WI38 (cell line): ENCODE measurements around the gene PARD3.

Experiments used
- H3K4me3 ChIP-seq: 2 replicates; pipeline ENCODE4 v1.5.1; 2011; ENCODE audit warnings: low read depth, mild to moderate bottlenecking, control low read depth, low read length
- TF ChIP-seq, protein P1 (sequence below): IDR thresholded peaks from 2 replicates; pipeline ENCODE4 v1.5.1; 2012; ENCODE audit warnings: low read depth, mild to moderate bottlenecking, control low read depth, low read length

PARD3 gene

DNA sequence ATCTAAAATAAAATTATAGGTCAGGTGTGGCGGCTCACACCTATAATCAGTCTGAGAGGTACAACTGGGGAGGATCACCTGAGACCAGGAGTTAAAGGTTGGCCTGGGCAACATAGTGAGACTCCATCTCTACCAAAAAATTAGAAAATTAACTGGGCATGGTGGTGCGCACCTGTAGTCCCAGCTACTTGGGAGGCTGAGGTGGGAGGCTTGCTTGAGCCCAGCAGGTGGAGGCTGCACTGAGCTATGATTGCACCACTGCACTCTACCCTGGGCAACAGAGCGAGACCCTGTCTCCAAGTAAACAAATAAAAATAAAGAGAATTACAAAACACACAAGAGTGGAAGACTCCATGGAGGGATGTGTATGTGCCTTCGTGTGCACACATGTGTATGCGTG is 171.5 kb downstream of the PARD3 start:
- H3K4me3 ChIP-seq, result no peak overlapping the region
- TF ChIP-seq, protein P1, sequence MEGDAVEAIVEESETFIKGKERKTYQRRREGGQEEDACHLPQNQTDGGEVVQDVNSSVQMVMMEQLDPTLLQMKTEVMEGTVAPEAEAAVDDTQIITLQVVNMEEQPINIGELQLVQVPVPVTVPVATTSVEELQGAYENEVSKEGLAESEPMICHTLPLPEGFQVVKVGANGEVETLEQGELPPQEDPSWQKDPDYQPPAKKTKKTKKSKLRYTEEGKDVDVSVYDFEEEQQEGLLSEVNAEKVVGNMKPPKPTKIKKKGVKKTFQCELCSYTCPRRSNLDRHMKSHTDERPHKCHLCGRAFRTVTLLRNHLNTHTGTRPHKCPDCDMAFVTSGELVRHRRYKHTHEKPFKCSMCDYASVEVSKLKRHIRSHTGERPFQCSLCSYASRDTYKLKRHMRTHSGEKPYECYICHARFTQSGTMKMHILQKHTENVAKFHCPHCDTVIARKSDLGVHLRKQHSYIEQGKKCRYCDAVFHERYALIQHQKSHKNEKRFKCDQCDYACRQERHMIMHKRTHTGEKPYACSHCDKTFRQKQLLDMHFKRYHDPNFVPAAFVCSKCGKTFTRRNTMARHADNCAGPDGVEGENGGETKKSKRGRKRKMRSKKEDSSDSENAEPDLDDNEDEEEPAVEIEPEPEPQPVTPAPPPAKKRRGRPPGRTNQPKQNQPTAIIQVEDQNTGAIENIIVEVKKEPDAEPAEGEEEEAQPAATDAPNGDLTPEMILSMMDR, result no peak

DNA sequence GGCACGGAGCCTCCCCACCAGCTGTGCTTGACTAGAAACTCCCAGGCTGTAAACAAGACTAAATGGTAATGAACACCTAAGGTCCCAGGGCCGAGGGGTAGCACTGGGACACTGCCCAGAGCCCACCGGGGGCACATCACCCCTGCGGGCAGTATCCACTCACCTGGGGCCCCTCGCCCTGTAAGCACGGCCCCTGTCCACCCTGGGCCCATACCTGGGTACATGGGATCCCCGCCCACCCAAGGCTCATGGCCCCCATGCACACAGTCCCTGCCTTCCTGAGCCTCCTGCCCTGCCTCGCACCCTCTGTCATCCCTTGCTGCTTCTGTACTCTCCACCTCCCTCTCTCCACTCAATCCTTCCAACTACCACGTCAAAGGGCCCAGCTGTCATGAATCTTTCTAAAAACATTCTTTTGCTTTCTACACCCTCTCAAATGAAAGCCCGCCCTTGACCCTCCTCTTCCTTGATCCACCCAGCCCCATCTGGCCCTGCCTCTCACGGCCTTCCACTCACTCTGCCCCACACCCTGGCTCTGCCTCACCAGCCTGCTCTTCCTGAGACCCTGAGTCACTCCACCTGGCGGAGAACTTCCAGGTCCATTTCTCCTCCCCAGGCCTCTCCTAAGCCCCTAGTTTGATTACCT is 173.1 kb downstream of the PARD3 start:
- TF ChIP-seq, protein P1, result no peak

DNA sequence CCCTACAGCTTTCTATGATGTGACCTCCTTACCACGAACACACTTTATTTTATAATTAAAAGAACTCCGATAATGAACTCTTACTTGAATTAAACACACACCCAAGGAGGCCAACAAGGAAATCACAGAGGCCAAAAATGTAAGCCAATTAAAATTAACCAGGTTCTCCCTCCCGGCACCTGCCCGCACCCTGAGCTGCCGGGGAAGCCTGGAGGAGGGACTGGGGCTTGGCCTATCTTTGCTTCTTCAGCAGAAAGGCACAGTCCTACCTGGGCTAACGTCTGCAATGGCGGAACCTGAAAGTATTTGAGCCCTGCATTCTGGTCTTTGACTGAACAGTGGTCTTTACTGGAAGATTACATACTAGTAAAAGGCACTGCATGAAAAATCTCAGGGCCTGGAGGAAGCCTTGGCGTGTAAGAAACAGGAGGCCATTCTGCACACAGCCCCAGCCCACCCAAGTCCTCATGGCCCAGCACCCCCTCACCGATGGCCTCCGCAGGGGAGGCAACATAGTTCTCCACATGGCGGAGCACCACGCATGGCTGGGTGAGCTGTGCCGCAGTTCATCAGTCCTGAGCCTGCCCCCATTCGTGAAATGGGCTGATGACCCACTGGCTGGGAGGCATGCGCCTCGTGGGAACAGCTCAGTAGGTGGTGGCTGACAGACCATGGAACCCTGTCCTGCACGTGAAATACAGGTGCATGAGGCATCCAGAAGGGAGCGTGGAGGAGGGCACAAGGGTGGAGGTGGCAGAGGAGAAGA is 173.8 kb downstream of the PARD3 start:
- TF ChIP-seq, protein P1, result no peak

More for the DNA sequence above, 173.1 kb downstream of the PARD3 start:
- no peak overlapping the region for H3K4me3 ChIP-seq

DNA sequence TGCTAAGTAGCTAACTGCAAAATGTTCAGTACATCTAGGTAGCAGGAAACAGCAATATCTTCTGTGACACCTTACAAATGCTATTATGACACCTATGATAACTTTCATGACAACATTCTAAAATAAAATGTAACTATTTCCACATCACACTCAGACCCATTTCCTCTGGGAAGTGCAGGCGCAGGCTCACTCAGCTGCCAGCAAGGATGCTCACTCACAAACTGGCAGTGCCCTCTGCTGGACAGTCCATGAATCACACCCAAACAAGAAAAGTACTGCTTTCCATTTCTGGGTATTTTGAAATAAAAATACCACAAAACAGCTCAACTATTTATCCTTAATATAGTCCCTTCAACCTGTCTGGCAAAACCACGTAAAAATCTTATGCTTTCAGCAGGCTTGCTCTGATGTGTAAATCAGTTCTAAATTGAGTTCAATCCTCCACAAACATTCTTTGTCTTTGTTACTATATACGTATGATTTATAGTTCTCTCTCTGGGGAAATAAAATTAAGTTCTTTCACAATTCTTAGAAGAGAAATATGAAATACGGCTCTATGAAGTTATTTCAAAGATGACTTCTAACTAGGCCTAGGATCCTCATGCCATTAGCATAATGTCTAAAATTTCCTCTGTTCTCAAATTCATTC is 176.6 kb downstream of the PARD3 start:
- TF ChIP-seq, protein P1, result peak; percentile 84
- no peak overlapping the region for H3K4me3 ChIP-seq

More for the DNA sequence above, 173.8 kb downstream of the PARD3 start:
- no peak overlapping the region for H3K4me3 ChIP-seq

DNA sequence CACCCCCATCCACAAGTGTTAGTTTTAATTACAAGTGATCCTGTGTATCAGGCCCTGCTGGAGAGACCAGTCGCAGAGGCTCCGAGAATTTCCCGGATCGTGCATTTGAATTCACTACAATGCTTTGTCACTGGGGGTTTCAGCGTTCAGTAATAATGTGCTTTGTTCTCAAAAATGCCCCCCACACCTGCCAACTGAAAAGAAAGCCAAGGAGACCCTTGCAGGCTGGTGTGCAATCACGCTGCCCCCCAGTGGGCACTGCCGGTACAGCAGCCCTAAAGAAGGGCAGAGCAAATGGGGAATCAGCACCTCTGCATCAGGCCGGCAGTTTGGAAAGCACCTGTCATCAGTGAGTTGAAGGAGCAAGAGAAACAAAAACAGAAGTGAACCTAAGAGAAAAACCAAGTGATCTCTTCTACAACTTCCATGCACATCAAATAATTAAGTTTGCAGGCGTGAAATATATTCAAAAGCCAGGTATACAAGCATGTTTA is 177.6 kb downstream of the PARD3 start:
- no peak overlapping the region for H3K4me3 ChIP-seq
- TF ChIP-seq, protein P1, result peak; percentile 99

DNA sequence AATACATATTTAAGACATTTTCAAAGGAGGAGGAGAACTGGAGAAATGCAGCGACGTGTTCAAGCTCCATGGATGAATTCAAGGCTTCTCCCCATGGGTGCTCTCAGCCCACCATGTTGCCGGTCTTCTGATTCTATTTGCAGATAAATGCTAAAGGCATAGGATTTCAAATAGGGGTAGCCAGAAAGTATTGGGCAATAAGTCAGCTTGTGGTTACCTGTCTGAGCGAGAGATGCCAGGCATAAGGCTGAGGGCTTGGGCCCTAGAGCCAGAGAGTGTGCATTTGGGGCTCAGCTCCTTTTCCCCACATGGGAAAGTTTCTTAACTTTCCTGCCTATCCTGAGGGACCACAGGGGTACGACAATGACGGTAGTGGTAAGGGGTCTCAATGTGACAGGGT is 180.0 kb downstream of the PARD3 start:
- TF ChIP-seq, protein P1, result no peak
- no peak overlapping the region for H3K4me3 ChIP-seq

DNA sequence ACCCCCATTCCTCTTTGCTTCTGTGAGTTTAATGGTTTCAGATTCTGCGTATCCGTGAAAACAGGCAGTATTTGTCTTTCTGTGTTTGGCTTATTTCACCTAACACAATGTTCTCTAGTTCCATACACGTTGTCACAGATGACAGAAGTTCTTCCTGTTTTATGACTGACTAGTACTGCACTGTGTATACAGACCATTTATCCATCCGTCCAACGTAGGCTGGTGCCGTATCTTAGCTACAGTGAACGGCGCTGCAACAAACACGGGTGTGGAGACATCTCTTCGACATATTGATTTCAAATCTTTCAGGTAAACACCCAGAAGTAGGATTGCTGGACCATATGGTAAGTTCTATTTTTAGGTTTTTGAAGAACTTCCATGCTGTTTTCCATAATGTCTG is 181.7 kb downstream of the PARD3 start:
- TF ChIP-seq, protein P1, result no peak

More for the DNA sequence above, 181.7 kb downstream of the PARD3 start:
- H3K4me3 ChIP-seq, result no peak overlapping the region
